ENCODE data around the gene SIRT4.

GRCh38 chr12:120266180-120266870 is 35.8 kb upstream of the SIRT4 start:
- no peak for TF ChIP-seq CTCF (IDR thresholded peaks at IDR 0.05)
- TF ChIP-seq POLR2A (IDR thresholded peaks at IDR 0.05) = no peak
